SK-N-SH (cell line): ENCODE data around the gene ALDH3B1. TPM values are rescaled to one million over a fixed set of nuclear protein-coding genes. Genes with fewer than 3 reads are reported as not detected.
A peak's percentile ranks its signal among the peaks of the same experiment; 100 is the strongest.

Experiments used
- CTCF ChIA-PET: fragments of 300-600, 350-600 bp; formaldehyde crosslinking; extraction: SDS; loops from one replicate; lab custom pipeline; 2021; lab: Yijun Ruan, JAX
- POLR2A ChIA-PET: fragments of 350-600 bp; sonication (Branson Sonifier 250); formaldehyde crosslinking; extraction: SDS; loops from one replicate; lab custom pipeline; 2020; ENCODE audit warnings: antibody characterized with exemption, inconsistent platforms; lab: Yijun Ruan, JAX
- DNase-seq: peaks from one replicate; pipeline ENCODE4 v3.0.0; 2012
- H2AFZ ChIP-seq: fragments of 200-600 bp; sonication (generic); 2 replicates; pipeline ENCODE4 v1.8.1; 2016; ENCODE audit warnings: antibody characterized with exemption, mild to moderate bottlenecking, low read depth
- H3F3A ChIP-seq: fragments of 200-600 bp; sonication (generic); replicated peaks from 2 replicates; pipeline ENCODE3; 2016; ENCODE audit warnings: antibody characterized with exemption, mild to moderate bottlenecking; ENCODE audit not compliant: insufficient read depth
- H3K27ac ChIP-seq, 2 experiments: fragments of 200-500 bp in 1 of 2; fragments of 200-600 bp in 1 of 2; sonication (Bioruptor generic) in 1 of 2; sonication (generic), shearing (Covaris generic) in 1 of 2; 2 replicates each; pipeline versions ENCODE4 v1.5.1 to v1.6.1; 2014 to 2016; ENCODE audit warnings: low read depth in 2 of 2, inconsistent platforms in 1 of 2, low read length in 1 of 2, mild to moderate bottlenecking in 1 of 2, mixed read lengths in 1 of 2
- H3K27me3 ChIP-seq: fragments of 200-600 bp; sonication (generic), shearing (Covaris generic); 2 replicates; pipeline ENCODE4 v1.6.1; 2016; ENCODE audit warnings: mixed run types; ENCODE audit not compliant: insufficient read depth
- H3K36me3 ChIP-seq, 2 experiments: fragments of 200-500 bp in 1 of 2; fragments of 200-600 bp in 1 of 2; sonication (Bioruptor generic) in 1 of 2; sonication (generic) in 1 of 2; replicated peaks in 1 of 2; 2 replicates each; pipeline versions ENCODE3 to v1.5.1; 2014 to 2016; ENCODE audit warnings: low read length in 1 of 2, mild to moderate bottlenecking in 1 of 2; ENCODE audit not compliant: insufficient read depth in 2 of 2, control insufficient read depth in 1 of 2
- H3K4me1 ChIP-seq, 2 experiments: fragments of 200-500 bp in 1 of 2; fragments of 200-600 bp in 1 of 2; sonication (Bioruptor generic) in 1 of 2; sonication (generic), shearing (Covaris generic) in 1 of 2; 2 replicates each; pipeline versions ENCODE4 v1.5.1 to v1.6.1; 2014 to 2016; ENCODE audit warnings: low read depth in 1 of 2, low read length in 1 of 2, mixed run types in 1 of 2; ENCODE audit not compliant: insufficient read depth in 2 of 2, control insufficient read depth in 1 of 2
- H3K4me2 ChIP-seq: fragments of 200-600 bp; sonication (generic), shearing (Covaris generic); 2 replicates; pipeline ENCODE4 v1.6.1; 2017; ENCODE audit warnings: mixed run types
- H3K4me3 ChIP-seq, 2 experiments: fragments of 200-500 bp in 1 of 2; fragments of 200-600 bp in 1 of 2; sonication (Bioruptor generic) in 1 of 2; sonication (generic), shearing (Covaris generic) in 1 of 2; 2 replicates each; pipeline versions ENCODE4 v1.5.1 to v1.8.1; 2014 to 2016; ENCODE audit warnings: low read depth in 2 of 2, inconsistent platforms in 1 of 2, low read length in 1 of 2, mild to moderate bottlenecking in 1 of 2, mixed read lengths in 1 of 2, moderate library complexity in 1 of 2
- H3K79me2 ChIP-seq: fragments of 200-600 bp; sonication (generic); 2 replicates; pipeline ENCODE4 v1.8.1; 2017; ENCODE audit warnings: mild to moderate bottlenecking; ENCODE audit not compliant: insufficient read depth
- H3K9ac ChIP-seq: fragments of 200-600 bp; sonication (generic); 2 replicates; pipeline ENCODE4 v1.6.1; 2017; ENCODE audit warnings: mixed run types
- H3K9me2 ChIP-seq: fragments of 200-600 bp; sonication (generic); 2 replicates; pipeline ENCODE4 v1.6.1; 2017; ENCODE audit warnings: mixed run types
- H3K9me3 ChIP-seq: fragments of 200-600 bp; sonication (generic); 2 replicates; pipeline ENCODE4 v1.6.1; 2017; ENCODE audit warnings: mixed run types, mild to moderate bottlenecking, moderate library complexity
- H4K20me1 ChIP-seq: fragments of 200-600 bp; sonication (generic); 2 replicates; pipeline ENCODE4 v1.6.1; 2017; ENCODE audit warnings: mild to moderate bottlenecking, mixed run types; ENCODE audit not compliant: insufficient read depth
- ELF1 ChIP-seq: IDR thresholded peaks from 2 replicates; pipeline ENCODE4 v1.4.0; 2012
- EZH2phosphoT487 ChIP-seq: fragments of 200-600 bp; sonication (generic); IDR thresholded peaks from 2 replicates; pipeline ENCODE4 v1.6.1; 2017; ENCODE audit warnings: low read depth, mixed run types, mild to moderate bottlenecking, antibody characterized with exemption, moderate library complexity, borderline replicate concordance
- FOSL2 ChIP-seq: IDR thresholded peaks from 2 replicates; pipeline ENCODE4 v1.4.0; 2012; ENCODE audit warnings: low read depth, mild to moderate bottlenecking, moderate library complexity, borderline replicate concordance
- JUND ChIP-seq: IDR thresholded peaks from 2 replicates; pipeline ENCODE4 v1.4.0; 2012
- MEF2A ChIP-seq: IDR thresholded peaks from 2 replicates; pipeline ENCODE4 v1.4.0; 2012; ENCODE audit warnings: low read depth, borderline replicate concordance
- NRF1 ChIP-seq: IDR thresholded peaks from 2 replicates; pipeline ENCODE4 v1.6.1; 2012; ENCODE audit warnings: low read depth, mild to moderate bottlenecking, low read length
- POLR2AphosphoS5 ChIP-seq: IDR thresholded peaks from 2 replicates; pipeline ENCODE4 v1.6.1; 2012; ENCODE audit warnings: low read depth, low read length
- RCOR1 ChIP-seq: fragments of 150-350 bp; IDR thresholded peaks from 2 replicates; pipeline ENCODE4 v1.6.1; 2017; ENCODE audit warnings: antibody characterized with exemption, low read length
- RFX5 ChIP-seq: IDR thresholded peaks from 2 replicates; pipeline ENCODE4 v1.6.1; 2012; ENCODE audit warnings: mild to moderate bottlenecking, improper control_type of control experiment, low read length
- TCF12 ChIP-seq: IDR thresholded peaks from 2 replicates; pipeline ENCODE4 v1.4.0; 2012
- YY1 ChIP-seq: IDR thresholded peaks from 2 replicates; pipeline ENCODE4 v1.4.0; 2012; ENCODE audit warnings: low read depth, mild to moderate bottlenecking
- WGBS: methylation state at CpG from one replicate; pipeline ENCODE4 v1.1.6; 2017; ENCODE audit warnings: low lambda C conversion rate; 5-methylcytosine and 5-hydroxymethylcytosine counted together
- polyA plus RNA-seq, 3 experiments: library from polyadenylated mRNA; depleted of rRNA; stranded (reverse); fragments of >200 nt; gene quantifications; 2 replicates each; pipeline ENCODE4 v1.2.3, GENCODE V29; 2012
- TF ChIP-seq, protein P1 (sequence below): IDR thresholded peaks from 2 replicates; pipeline ENCODE4 v1.4.0; 2012; ENCODE audit warnings: low read depth
- TF ChIP-seq, protein P2 (sequence below): IDR thresholded peaks from 2 replicates; pipeline ENCODE4 v1.6.1; 2012; ENCODE audit warnings: mild to moderate bottlenecking, low read depth, low read length, moderate library complexity
- TF ChIP-seq, protein P3 (sequence below): fragments of 150-350 bp; IDR thresholded peaks from 2 replicates; pipeline ENCODE4 v1.6.1; 2016; ENCODE audit warnings: mild to moderate bottlenecking, low read depth, low read length
- TF ChIP-seq, protein P4 (sequence below): IDR thresholded peaks from 2 replicates; pipeline ENCODE4 v1.4.0; 2012; ENCODE audit warnings: low read depth, borderline replicate concordance

Gene ALDH3B1
- polyA plus RNA-seq, 1 of the 3 experiments (the other 2 are of a cell fraction) = 14.9 TPM

DNA sequence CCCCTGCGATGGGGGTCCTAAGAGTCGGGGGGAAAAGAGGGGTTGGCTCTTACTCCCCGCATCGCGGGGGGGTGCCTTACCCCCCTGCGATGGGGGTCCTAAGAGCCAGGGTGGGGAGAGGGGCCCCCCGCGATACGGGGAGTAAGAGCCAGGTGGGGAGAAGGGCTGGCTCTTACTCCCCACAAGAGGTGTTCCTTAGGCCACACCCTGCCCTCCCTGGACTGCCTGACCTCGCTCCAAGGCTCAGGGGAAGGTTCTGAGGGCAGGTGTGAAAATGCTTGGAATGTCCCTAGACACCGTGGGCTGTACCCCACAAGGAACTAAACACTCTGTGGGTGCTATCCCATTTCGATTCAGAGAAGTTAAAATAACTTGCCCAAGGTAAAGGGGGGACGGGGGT, 14.1 kb upstream of the ALDH3B1 start:
- no peak overlapping the region for H3K4me2 ChIP-seq
- no peak overlapping the region for H3K4me3 ChIP-seq
- no peaks in the 10 kb centered on the region for H3K27me3 ChIP-seq
- H3K4me1 ChIP-seq = no peaks in the 10 kb centered on the region
- whole genome bisulfite sequencing = 89% methylated on average over 6 of the region's 13 CpGs
- no peaks in the 10 kb centered on the region for H3K36me3 ChIP-seq
- H4K20me1 ChIP-seq = no peaks in the 10 kb centered on the region
- ChIA-PET CTCF (no interaction called here), POLR2A (no interaction called here)
- H3K27ac ChIP-seq = no peak overlapping the region
- no peak for DNase-seq
- no peak overlapping the region for H2AFZ ChIP-seq
- TF ChIP-seq RCOR1 = no peak
- no peak for TF ChIP-seq RFX5
- TF ChIP-seq NRF1 = no peak
- TF ChIP-seq POLR2AphosphoS5 = no peak
- TF ChIP-seq MEF2A = no peak
- TF ChIP-seq JUND = no peak
- no peak for TF ChIP-seq YY1
- TF ChIP-seq TCF12 = no peak
- TF ChIP-seq, protein P1, sequence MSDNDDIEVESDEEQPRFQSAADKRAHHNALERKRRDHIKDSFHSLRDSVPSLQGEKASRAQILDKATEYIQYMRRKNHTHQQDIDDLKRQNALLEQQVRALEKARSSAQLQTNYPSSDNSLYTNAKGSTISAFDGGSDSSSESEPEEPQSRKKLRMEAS = no peak
- no peak for TF ChIP-seq ELF1
- no peak for TF ChIP-seq EZH2phosphoT487
- TF ChIP-seq, protein P2, sequence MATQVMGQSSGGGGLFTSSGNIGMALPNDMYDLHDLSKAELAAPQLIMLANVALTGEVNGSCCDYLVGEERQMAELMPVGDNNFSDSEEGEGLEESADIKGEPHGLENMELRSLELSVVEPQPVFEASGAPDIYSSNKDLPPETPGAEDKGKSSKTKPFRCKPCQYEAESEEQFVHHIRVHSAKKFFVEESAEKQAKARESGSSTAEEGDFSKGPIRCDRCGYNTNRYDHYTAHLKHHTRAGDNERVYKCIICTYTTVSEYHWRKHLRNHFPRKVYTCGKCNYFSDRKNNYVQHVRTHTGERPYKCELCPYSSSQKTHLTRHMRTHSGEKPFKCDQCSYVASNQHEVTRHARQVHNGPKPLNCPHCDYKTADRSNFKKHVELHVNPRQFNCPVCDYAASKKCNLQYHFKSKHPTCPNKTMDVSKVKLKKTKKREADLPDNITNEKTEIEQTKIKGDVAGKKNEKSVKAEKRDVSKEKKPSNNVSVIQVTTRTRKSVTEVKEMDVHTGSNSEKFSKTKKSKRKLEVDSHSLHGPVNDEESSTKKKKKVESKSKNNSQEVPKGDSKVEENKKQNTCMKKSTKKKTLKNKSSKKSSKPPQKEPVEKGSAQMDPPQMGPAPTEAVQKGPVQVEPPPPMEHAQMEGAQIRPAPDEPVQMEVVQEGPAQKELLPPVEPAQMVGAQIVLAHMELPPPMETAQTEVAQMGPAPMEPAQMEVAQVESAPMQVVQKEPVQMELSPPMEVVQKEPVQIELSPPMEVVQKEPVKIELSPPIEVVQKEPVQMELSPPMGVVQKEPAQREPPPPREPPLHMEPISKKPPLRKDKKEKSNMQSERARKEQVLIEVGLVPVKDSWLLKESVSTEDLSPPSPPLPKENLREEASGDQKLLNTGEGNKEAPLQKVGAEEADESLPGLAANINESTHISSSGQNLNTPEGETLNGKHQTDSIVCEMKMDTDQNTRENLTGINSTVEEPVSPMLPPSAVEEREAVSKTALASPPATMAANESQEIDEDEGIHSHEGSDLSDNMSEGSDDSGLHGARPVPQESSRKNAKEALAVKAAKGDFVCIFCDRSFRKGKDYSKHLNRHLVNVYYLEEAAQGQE = no peak
- TF ChIP-seq, protein P3, sequence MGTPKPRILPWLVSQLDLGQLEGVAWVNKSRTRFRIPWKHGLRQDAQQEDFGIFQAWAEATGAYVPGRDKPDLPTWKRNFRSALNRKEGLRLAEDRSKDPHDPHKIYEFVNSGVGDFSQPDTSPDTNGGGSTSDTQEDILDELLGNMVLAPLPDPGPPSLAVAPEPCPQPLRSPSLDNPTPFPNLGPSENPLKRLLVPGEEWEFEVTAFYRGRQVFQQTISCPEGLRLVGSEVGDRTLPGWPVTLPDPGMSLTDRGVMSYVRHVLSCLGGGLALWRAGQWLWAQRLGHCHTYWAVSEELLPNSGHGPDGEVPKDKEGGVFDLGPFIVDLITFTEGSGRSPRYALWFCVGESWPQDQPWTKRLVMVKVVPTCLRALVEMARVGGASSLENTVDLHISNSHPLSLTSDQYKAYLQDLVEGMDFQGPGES = no peak
- H3K79me2 ChIP-seq = no peaks in the 10 kb centered on the region
- H3K9ac ChIP-seq = no peak overlapping the region
- no peaks in the 10 kb centered on the region for H3F3A ChIP-seq
- H3K9me2 ChIP-seq = no peaks in the 10 kb centered on the region
- H3K9me3 ChIP-seq = no peaks in the 10 kb centered on the region

DNA sequence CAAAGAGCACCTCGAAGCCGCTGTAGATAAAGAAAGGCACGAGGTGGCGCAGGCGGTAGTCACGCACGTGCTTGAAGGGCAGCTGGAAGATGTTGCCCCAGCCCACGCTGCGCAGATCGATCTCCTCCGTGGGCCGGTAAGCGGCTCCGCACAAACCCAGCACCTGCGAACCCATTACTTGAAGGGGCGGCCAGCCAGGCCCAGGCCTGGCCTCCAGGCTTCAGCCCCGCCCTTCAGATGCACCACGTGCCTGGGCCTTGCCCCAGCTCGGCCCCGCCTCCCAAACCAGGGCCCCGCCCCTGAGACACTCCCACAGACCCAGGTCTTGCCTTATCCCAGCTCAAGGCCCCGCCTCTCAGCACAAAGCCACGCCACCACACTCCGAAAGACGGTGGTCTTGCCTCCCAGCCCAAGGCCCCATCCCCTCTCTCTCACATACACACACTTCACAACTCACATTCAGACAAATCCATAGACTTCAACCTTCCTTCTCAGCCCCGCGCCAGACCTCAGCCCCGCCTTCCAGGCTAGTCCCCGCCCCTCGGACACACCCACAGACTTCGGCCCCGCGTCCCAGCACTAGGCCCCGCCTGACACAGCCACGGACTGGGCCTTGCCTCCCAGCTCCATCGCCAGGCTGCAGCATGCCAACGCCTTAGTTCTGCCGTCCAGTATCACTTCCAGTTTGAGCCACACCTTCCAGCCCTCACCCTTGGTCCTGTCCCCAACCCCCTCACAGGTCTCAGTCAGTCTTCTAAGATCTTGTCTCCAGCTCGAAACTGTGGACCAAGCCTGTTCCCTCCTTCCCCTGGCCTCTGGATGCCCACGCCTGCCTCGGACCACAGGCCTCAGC, 13.3 kb upstream of the ALDH3B1 start:
- peak; percentile 71 for DNase-seq

More for the DNA sequence above, 13.3 kb upstream of the ALDH3B1 start:
- H3K9me3 ChIP-seq = no peaks in the 10 kb centered on the region
- no peaks in the 10 kb centered on the region for H3K36me3 ChIP-seq
- H4K20me1 ChIP-seq = no peaks in the 10 kb centered on the region
- ChIA-PET CTCF (no interaction called here), POLR2A (no interaction called here)
- TF ChIP-seq FOSL2 = no peak
- TF ChIP-seq, protein P4, sequence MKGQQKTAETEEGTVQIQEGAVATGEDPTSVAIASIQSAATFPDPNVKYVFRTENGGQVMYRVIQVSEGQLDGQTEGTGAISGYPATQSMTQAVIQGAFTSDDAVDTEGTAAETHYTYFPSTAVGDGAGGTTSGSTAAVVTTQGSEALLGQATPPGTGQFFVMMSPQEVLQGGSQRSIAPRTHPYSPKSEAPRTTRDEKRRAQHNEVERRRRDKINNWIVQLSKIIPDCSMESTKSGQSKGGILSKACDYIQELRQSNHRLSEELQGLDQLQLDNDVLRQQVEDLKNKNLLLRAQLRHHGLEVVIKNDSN = peak; percentile 8; the same call in 1 of the 2 replicates
- no peak overlapping the region for H3K9ac ChIP-seq
- peaks cover 3% of the 10 kb centered on the region for H3F3A ChIP-seq
- no peaks in the 10 kb centered on the region for H3K27me3 ChIP-seq
- no peaks in the 10 kb centered on the region for H3K79me2 ChIP-seq
- H3K9me2 ChIP-seq = no peaks in the 10 kb centered on the region
- H3K4me2 ChIP-seq = no peak overlapping the region
- H2AFZ ChIP-seq = no peak overlapping the region
- WGBS = 94% methylated on average over 37 of the region's 41 CpGs
- H3K4me3 ChIP-seq = no peak overlapping the region
- H3K27ac ChIP-seq = no peak overlapping the region
- H3K4me1 ChIP-seq = no peaks in the 10 kb centered on the region
